SK-N-MC (cell line): Measurements from ENCODE around the gene KRT24.
A peak's percentile ranks its signal among the peaks of the same experiment; 100 is the strongest.

ENCODE experiments used
- DNase-seq: peaks from one replicate; pipeline ENCODE4 v3.0.0-alpha.2; 2011; ENCODE audit warnings: low read depth, low spot score
- H3K27ac ChIP-seq: fragments of 200-600 bp; sonication (generic); 2 replicates; pipeline ENCODE4 v1.5.1; 2016; ENCODE audit warnings: mixed run types
- H3K36me3 ChIP-seq: fragments of 200-600 bp; sonication (generic); 2 replicates; pipeline ENCODE4 v1.6.1; 2017; ENCODE audit warnings: antibody characterized with exemption, low read length, mixed read lengths; ENCODE audit not compliant: insufficient read depth
- H3K4me3 ChIP-seq: fragments of 200-600 bp; sonication (generic); 2 replicates; pipeline ENCODE4 v1.5.1; 2016
- H3K9ac ChIP-seq: fragments of 200-600 bp; sonication (generic); 2 replicates; pipeline ENCODE4 v1.8.0; 2017; ENCODE audit warnings: mixed run types, mixed read lengths; ENCODE audit not compliant: insufficient read length
- H3K9me3 ChIP-seq: fragments of 200-600 bp; sonication (generic); 2 replicates; pipeline ENCODE4 v1.6.1; 2017; ENCODE audit warnings: low read depth, mild to moderate bottlenecking, antibody characterized with exemption, low read length, moderate library complexity, mixed read lengths
- EZH2 ChIP-seq: fragments of 200-600 bp; sonication (generic); IDR thresholded peaks from one replicate; pipeline ENCODE4 v1.6.1; 2017; ENCODE audit warnings: antibody characterized with exemption
- FOXP2 ChIP-seq: optimal IDR thresholded peaks from 2 replicates; pipeline ENCODE3; 2011; ENCODE audit warnings: mild to moderate bottlenecking, moderate library complexity; ENCODE audit not compliant: insufficient read depth; ENCODE audit errors: extremely low read length, control extremely low read depth
- POLR2AphosphoS5 ChIP-seq: IDR thresholded peaks from 2 replicates; pipeline ENCODE4 v1.6.1; 2012; ENCODE audit warnings: mild to moderate bottlenecking, low read depth, low read length, borderline replicate concordance

KRT24 gene

GRCh38 chr17:40663252-40663651 lies 40.3 kb downstream of the KRT24 start:
- DNase-seq = no peak
- no peak overlapping the region for H3K4me3 ChIP-seq
- TF ChIP-seq EZH2 (no peak), FOXP2 (no peak), POLR2AphosphoS5 (no peak)
- no peak overlapping the region for H3K27ac ChIP-seq
- H3K9ac ChIP-seq = no peak overlapping the region
- H3K36me3 ChIP-seq = no peaks in the 10 kb centered on the region
- H3K9me3 ChIP-seq = no peaks in the 10 kb centered on the region

GRCh38 chr17:40659911-40660310 lies 43.6 kb downstream of the KRT24 start:
- Histone ChIP-seq H3K36me3 (no peaks in the 10 kb centered on the region), H3K4me3 (no peak overlapping the region), H3K27ac (no peak overlapping the region), H3K9ac (no peak overlapping the region), H3K9me3 (no peaks in the 10 kb centered on the region)
- TF ChIP-seq FOXP2 = no peak
- no peak for TF ChIP-seq POLR2AphosphoS5
- TF ChIP-seq EZH2 = no peak
- DNase-seq = no peak

GRCh38 chr17:40658396-40658795 lies 45.2 kb downstream of the KRT24 start:
- Histone ChIP-seq H3K27ac (no peak overlapping the region), H3K4me3 (no peak overlapping the region), H3K36me3 (no peaks in the 10 kb centered on the region), H3K9ac (no peak overlapping the region), H3K9me3 (no peaks in the 10 kb centered on the region)
- no peak for DNase-seq
- no peak for TF ChIP-seq POLR2AphosphoS5
- no peak for TF ChIP-seq FOXP2
- no peak for TF ChIP-seq EZH2

GRCh38 chr17:40651939-40652338 lies 51.6 kb downstream of the KRT24 start:
- no peaks in the 10 kb centered on the region for H3K36me3 ChIP-seq
- no peak overlapping the region for H3K4me3 ChIP-seq
- H3K27ac ChIP-seq = 0 out of 2 replicates have a peak overlapping the region, but pooled peaks have one; percentile 26
- no peak overlapping the region for H3K9ac ChIP-seq
- H3K9me3 ChIP-seq = no peaks in the 10 kb centered on the region
- TF ChIP-seq EZH2 (no peak), FOXP2 (no peak), POLR2AphosphoS5 (no peak)
- DNase-seq = no peak

DNA sequence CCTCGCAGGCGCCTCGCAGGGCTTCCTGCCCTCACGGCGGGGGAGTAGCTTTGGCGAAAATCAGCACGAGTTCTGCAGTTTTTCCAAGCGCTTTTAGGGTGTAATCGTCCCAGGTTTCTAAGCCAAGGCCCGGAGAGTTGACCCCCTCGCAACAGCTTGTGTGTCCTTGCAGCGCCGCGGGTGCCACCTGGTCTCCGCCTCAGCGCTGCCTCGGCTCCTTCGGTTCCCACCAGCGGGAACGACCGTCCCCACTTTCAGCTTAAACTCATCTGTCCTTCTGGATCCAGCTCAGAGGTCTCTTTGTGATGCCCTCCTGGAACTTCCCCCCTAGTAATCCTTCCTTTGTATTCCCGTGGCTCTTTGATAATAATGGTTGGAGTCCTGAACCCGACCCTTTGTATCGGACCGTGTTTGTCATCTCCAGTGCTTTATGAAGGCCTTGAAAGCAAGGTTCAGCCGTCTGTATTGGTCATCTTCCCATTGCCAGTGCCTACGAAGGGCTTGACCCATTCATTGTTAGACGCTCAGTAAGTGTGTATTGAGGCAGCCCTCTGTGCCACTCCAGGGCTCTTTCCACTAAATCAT lies 55.1 kb downstream of the KRT24 start:
- H3K9ac ChIP-seq = peak overlapping the region; percentile 98
- H3K27ac ChIP-seq = peak overlapping the region; percentile 97
- H3K36me3 ChIP-seq = peaks cover 28% of the 10 kb centered on the region
- DNase-seq = no peak
- peak overlapping the region; percentile 90 for H3K4me3 ChIP-seq
- H3K9me3 ChIP-seq = no peaks in the 10 kb centered on the region
- TF ChIP-seq POLR2AphosphoS5 (no peak), FOXP2 (no peak), EZH2 (no peak)
